Hematopoietic multipotent progenitor cell treated with erythropoietin and hydrocortisone succinate and interleukin-3 and kit ligand, for 15 days (in vitro differentiated cells): ENCODE data around the gene BRDT.
A peak's percentile ranks its signal among the peaks of the same experiment; 100 is the strongest.
"Not testable (repeated sequence)": the region's sequence is repeated elsewhere in the genome, so short reads cannot be mapped to it uniquely, and the experiment has no call there.

ENCODE experiments used
- DNase-seq: peaks from one replicate; pipeline ENCODE4 v3.0.0-alpha.2; 2015; ENCODE audit warnings: low spot score

Gene BRDT

DNA sequence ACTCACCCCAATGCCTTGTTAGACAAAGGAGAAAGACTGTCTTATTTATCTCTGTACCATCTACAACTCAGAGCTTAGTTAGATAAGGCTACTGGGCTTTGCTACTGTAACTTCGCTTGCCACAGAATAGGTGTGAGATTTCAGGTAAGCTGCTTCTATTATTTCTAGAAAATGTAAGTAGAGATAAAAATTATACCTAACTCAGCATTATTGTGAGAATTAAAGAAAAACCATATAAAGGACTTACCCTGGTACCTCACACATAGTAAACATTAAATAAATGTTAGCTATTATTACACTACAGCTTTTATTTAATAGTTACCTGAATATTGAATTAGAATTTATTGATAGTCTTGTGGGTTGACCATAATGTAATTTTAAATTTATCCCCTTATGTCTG lies 44.1 kb downstream of the BRDT start:
- DNase-seq: no peak

DNA sequence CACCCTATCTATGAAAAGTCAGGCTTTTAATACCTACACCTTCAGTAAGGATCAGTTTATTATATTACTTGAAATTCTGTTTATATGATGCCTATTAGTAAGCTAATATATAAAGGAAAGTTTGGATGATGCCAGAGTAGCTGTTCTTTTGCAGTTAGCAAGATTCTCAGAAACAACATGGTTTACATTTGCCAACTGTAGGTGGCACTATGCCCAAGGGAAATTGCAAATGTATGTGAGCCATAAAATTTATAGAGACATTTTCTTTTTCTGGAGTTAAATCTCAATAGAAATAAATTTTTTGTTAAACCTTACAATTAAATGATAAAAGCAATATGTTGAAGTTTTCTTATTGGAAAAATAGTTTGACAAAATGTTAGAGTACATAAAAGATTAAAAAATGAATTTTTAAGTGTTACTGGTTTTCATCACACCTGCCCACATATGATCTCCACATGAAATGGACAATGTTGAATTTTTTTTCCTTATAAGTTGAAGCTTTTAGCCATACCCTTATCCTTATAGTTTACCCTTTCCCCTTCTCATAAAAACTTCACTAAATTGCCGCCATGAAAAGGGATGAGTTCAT lies 48.5 kb downstream of the BRDT start:
- peak; percentile 18 for DNase-seq

DNA sequence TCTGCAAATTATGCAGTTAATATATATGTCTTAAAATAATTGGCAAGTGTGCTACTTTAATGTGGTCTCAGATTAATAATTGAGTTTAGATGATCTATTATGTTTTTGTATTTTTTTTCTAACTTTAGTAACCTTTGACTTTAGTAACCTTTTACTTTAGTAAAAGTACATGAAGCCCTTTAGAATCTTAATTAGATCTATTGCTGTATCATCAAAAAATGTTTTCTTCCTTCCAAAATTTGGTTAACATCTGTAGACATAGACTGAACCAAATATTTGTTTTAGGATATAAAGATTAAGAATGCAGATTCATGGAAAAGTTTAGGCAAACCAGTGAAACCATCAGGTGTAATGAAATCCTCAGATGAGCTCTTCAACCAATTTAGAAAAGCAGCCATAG lies 54.9 kb downstream of the BRDT start:
- DNase-seq: no peak

DNA sequence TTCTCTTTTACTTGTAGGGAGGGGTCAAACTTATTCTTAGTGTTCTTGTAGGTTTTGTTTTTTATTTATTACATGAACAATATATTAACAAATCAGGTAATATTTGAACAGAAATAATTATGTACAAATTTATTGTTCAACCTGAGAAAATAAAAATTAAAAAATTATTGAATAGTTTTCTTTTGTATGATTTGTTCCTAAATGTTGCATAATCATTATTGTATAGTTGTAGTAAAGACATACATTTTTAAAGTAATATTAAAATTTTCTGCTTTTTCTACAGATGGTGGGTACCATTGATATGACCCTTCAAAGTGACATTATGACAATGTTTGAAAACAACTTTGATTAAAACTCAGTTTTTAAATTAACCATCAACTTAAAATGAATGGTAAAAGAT lies 64.7 kb downstream of the BRDT start:
- no peak for DNase-seq

DNA sequence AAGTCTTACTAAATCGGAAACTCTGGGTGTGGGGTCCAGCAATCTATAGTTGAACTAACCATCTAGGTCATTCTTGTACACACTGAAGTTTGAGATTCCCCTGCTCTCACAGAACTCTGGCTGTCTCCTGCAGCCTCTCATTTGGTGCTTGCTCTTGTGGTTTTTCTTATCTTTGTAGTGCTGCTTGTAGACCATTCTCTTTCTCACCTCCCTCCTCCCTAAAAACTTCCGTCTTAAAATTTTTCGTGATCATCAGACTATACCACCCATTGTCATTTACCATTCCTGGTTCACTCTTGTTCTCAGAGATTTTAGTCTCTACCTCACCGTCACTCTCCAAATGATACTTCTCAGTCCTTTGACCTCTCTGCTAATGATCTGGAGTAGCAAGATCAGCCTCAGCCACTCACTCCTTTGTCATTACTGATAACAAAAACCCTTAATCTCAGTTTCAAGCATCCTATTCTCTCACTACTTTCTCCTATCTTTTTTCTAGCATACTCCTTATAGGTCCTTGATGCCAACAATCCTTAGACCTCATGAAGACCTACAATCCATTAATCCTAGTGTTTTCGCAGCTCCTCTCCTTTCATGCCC lies 67.6 kb downstream of the BRDT start:
- no peak for DNase-seq

DNA sequence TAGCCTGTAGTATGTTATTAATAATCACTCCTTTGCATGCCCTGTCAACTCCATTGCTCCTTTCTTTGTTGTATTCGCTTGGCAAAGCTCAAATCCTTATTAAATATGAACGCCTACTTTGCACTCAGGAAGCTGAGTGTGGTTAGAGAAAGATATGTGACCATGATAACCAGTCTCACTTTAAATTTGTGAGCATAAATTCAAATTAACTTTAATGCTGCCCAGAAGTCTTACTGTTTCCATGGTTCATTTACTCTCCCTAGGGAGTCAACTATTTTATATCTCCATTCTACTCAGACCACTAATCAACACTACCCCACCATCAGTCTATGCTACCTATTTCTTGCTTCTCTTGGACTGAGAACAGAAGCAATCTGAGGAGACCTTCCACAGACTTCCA lies 68.5 kb downstream of the BRDT start:
- no peak for DNase-seq

DNA sequence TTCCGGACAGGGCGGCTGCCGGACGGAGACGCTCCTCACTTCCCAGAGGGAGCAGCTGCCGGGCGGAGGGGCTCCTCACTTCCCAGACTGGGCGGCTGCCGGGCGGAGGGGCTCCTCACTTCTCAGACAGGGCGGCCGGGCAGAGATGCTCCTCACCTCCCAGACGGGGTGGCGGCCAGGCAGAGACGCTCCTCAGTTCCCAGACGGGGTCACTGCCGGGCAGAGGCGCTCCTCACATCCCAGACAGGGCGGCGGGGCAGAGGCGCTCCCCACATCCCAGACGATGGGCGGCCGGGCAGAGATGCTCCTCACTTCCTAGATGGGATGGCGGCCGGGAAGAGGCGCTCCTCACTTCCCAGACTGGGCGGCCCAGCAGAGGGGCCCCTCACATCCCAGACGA lies 76.8 kb downstream of the BRDT start:
- not testable (repeated sequence) for DNase-seq

DNA sequence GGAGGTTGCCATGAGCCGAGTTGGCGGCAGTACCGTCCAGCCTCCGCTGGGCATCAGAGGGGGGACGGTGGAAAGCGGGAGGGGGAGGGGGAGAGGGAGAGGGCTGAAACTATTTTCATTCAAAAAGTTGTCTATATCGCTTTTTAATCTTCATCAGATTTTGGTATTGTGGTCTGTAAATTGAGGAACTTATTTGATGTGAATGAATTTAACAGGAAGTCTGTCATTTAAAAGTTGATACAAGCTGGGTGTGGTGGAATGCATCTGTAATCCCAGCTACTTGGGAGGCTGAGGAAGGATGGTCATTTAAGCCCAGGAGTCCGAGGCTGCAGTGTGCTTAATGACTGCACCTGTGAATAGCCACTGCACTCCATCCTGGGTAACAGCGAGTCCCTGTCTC lies 77.6 kb downstream of the BRDT start:
- DNase-seq: no peak

DNA sequence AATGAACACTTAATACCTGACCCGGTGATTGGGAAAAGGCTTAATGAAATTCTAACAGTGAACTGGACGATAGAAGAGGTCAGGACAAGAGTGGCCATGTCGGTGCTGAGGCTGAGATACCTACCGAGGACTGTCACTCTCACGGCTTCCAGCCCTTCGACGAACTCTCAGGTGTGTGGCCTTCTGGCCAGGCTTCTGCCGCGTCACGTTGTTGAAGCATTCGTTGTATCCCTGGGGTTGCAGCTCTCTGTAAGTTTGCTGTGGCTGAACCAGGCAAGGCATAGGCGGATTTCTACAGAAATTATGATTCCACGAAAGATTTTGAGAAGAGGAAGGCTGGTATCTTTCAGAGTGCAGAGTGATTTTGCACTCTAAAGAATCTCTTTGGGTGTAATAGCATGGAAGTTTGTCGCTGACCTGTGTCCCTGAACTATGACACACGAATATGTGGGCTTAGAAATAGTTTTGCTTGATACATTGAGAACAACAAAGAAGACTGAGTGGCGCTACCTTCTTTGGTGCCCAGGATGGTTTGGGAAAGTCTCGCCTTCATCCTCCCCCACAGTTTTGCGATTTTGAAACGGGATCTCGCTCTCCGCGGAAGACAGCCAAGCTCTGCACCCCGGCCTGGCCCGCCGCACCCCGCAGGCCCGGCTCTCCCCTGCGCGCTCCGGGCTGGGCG lies 80.2 kb downstream of the BRDT start:
- no peak for DNase-seq

DNA sequence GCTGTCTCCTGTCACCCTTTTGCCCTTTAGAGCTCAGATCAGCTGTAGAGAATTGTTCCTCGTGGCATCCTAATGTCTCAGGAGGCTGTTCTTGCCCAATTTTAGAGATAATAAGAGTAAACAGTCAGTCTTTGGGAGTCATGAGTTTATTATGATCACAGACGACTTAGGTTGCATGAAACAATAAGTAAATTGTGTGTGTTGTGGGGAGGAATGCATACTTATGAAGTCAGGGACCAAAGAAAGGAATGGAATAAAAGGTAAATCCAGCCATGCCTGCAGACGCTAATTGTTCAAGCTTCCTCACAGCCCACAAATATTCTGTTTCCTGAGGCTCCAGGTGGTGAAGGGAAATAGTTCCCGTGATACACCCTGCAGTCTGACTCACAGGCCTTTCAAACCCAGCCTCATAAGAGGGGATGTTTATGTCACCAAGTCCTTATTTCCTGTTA lies 81.5 kb downstream of the BRDT start:
- DNase-seq: no peak

DNA sequence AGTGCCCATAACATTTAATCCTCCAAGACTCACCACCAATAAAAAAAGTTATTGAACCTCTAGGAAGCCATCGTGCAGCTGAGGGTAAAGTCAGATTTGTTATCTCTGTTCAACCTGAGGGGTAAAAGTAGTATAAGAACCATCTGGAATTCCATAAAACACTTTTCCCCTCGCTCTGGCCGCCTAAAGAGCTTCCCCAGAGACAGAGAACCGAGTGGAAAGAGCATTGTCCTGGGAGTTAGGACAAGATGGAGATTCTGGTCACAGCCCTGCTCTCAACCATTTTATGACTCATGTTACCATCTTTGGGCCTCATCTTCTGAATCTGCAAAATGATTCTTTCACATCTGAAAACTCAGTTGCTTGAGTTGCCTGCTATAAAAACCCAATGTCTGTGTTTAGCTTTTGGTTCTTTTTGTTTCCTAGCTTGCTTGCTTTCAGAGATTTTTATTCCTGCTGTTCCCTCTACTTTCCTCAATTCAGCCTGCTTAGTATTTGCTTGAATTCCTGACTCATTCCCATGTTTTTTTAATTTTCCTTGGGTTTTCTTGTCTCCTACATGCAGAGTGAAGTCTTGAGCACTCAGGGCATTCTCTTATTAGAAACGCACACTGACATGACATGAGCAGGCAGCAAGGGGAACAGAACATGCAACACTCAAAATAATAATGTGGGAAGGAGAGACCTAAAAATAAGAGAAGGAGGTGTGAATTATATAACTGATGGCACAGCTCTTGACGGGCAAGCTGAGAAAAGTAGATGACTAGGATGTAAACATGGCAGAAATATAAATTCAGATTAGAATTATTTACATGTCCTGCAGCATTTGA lies 82.3 kb downstream of the BRDT start:
- DNase-seq: no peak

DNA sequence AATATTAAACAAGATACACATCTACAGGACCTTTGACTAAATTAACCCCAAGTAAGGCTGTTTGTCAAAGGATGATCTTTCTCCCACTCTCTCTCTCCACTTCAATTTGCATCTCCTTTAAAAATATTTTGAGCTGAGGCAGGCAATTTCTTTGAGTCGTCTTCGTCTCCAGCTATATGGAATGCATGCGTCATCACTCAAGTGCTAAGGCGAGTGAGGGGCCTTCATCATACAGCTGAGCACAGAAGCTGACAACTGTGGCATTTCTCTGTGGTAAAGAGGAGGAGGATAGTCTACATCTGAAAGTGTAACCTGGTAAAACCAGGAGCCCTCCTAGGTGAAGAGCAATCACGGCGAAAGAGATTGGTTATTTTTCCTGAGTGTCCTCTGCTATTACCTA lies 88.2 kb downstream of the BRDT start:
- DNase-seq: no peak

DNA sequence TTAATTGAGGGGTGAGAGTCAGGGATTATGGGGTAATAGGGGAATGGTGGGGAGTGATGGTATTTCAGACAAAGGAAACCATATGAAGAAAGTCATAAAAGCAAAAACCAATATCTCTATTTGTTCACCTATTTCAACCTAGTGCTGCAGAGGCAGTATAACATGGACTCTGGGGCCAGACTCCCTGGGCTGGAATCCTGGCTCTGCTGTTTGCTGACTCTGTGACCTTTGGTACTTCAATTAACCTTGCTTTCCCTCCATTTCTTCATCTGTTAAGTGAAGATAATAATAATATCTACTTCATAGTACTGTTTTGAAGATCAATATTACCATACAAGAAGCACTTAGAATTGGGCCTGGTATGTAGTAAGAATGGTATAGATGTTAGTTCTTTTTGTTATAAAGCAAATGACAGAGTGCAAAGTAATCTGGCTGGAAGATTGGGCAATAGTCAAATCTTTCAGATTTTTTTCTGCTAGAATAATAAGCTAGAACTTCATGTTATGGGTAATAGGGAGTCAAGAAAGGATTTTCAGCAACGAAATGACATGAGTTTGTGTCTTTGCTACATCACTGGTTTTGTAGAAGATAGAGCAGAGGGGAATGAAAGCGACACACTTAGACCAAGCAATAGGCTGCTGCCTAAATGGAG lies 89.6 kb downstream of the BRDT start:
- no peak for DNase-seq

DNA sequence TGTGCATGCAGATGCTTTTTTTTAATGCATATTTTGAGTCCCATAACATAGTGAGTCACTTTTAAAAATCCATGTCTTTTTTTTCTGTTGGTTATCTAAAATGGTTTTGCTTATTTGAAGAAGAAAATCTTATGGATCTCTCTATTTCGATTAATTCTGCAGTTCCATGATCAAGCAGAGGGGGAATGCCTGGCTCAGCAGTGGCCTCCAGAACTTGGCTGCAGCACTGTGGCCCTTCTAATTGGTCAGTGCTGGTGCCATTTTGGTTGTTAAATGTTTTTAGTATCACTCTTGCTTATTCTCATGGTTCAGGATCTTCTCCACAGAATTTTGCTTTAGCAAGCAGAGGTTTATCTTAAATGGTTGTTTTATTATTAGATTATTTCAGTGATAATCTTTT lies 91.8 kb downstream of the BRDT start:
- no peak for DNase-seq

DNA sequence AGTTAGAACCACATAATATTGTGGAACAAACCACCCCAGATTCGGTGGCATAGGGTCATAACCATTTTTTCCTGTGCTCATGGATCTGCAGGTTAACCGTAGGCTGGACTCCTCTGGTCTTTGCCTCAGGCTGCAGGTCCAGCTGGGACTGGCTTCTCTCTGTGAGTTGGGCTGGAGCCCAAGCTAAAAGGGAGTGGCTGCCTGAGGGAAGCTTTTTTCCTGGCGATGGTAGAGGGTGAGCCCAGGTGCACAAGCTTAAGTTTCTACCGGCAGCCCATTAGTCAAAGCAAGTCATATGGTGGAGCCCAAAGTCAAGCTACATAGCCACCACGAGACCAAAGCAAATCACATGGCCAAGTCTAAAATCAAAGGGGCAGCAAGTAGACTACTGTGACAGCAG lies 94.4 kb downstream of the BRDT start:
- DNase-seq: no peak

DNA sequence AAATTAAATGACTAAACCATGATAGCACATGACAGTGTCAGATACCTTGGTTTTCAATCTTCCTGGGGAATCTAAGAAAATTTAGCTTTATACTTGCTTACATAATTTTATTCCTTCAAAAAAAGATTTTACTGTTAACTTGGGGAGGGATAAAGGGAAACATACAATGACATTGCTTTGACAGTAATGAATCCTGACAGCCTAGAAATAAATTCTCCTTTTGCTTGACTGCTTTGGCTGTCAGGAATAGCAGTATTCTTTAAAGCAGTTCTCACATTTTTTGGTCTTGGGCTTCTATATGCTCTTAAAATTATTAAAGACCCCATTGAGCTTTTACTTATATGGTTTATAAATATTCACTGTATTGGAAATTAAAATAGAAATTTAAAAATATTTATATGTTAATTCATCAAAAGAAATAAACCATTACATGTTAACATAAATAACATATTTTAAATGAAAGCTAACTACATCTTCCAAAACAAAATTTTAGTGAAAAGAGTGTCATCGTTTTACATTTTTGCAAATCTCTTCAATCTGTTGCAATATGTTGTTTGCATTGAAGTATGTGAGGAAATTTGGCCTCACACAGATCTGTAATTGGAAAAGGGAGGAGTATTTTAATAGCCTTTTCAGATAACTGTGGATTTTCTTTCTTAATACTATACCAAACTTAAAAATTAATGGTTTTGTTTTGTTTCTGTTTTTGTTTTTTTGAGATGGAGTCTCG lies 96.7 kb downstream of the BRDT start:
- no peak for DNase-seq

DNA sequence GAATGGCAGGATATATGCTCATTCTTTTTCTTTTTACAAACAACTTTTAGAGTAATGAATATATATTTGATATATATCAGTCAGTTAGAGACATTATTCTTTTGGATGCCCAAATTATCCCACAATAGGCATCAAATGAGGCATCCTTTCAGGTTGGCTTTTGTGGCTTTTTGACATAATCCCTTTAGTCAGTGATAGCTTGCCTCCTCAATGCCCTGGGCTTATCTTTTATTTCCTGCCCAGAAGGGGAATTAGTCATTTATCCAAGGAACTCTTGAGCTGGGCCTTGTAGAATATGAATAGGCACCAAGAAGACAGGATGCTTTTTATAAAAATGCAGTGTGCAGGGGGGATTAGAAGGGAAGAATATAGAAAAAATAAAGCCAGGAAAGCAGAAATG lies 102.7 kb downstream of the BRDT start:
- DNase-seq: no peak
